ENCODE measurements around the gene SALL2. TPM values are rescaled to one million over a fixed set of nuclear protein-coding genes. Genes with fewer than 3 reads are reported as not detected.

SALL2 gene
- total RNA-seq, 1 experiment from 2014 or later: 0.47 TPM

- no peak for DNase-seq (ENCODE audit: low read depth, low spot score)
- Histone ChIP-seq H2AFZ (ENCODE audit: low read depth, low read length, poor library complexity, severe bottlenecking) (no peak overlapping the region), H3K36me3 (ENCODE audit: control insufficient read depth in 1 of 2, insufficient read depth in 2 of 2, low read length in 2 of 2) (no peaks in the 10 kb centered on the region), H3K4me3 (replicated peaks in 1 of 2; ENCODE audit: low read depth in 1 of 2, low read length in 2 of 2) (no peak overlapping the region), H4K20me1 (ENCODE audit: insufficient read depth) (no peaks in the 10 kb centered on the region), H3K4me2 (ENCODE audit: low read length) (no peak overlapping the region), H3K4me1 (ENCODE audit: control insufficient read depth in 1 of 2, insufficient read depth in 2 of 2, low read length in 2 of 2) (no peaks in the 10 kb centered on the region), H3K9me3 (ENCODE audit: control insufficient read depth in 1 of 2, insufficient read depth in 1 of 2, low read depth in 1 of 2, low read length in 2 of 2) (no peaks in the 10 kb centered on the region), H3K79me2 (ENCODE audit: insufficient read depth, low read length) (no peaks in the 10 kb centered on the region), H3K27ac (ENCODE audit: low read depth, low read length) (no peak overlapping the region), H3K9ac (ENCODE audit: low read length) (no peak overlapping the region), H3K9me2 (ENCODE audit: insufficient read depth) (no peaks in the 10 kb centered on the region), H3K27me3 (ENCODE audit: insufficient read depth, low read length) (peaks cover 9% of the 10 kb centered on the region; the same call in 1 of the 2 replicates)
- intact Hi-C loops (cut with micrococcal nuclease): no loop called here
- no TSS peak for BruUV-seq (replicated peaks)
- TF ChIP-seq, protein P1, sequence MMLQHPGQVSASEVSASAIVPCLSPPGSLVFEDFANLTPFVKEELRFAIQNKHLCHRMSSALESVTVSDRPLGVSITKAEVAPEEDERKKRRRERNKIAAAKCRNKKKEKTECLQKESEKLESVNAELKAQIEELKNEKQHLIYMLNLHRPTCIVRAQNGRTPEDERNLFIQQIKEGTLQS (IDR thresholded peaks at IDR 0.05): no peak
- TF ChIP-seq CBX3 (IDR thresholded peaks at IDR 0.05; ENCODE audit: low read depth) (no peak), ZBTB33 (IDR thresholded peaks at IDR 0.05; ENCODE audit: extremely low read depth, insufficient replicate concordance, low read length) (no peak), CEBPB (IDR thresholded peaks at IDR 0.05; ENCODE audit: low read depth) (no peak), CTCF (IDR thresholded peaks at IDR 0.05 in 2 of 3, conservative IDR thresholded peaks at IDR 0.05 in 1 of 3; ENCODE audit: borderline replicate concordance in 1 of 3, insufficient read depth in 1 of 3, low read depth in 2 of 3, low read length in 2 of 3) (no peak), REST (IDR thresholded peaks at IDR 0.05; ENCODE audit: low read depth) (no peak), SIN3A (IDR thresholded peaks at IDR 0.05; ENCODE audit: low read depth) (no peak), MAX (IDR thresholded peaks at IDR 0.05) (no peak), TCF7L2 (IDR thresholded peaks at IDR 0.05; ENCODE audit: borderline replicate concordance, extremely low read depth, insufficient read depth, insufficient read length) (no peak), SP1 (IDR thresholded peaks at IDR 0.05; ENCODE audit: low read depth) (no peak), FOSL1 (IDR thresholded peaks at IDR 0.05; ENCODE audit: low read depth) (no peak), JUND (IDR thresholded peaks at IDR 0.05) (no peak), ZFX (IDR thresholded peaks at IDR 0.05) (no peak), EZH2phosphoT487 (IDR thresholded peaks at IDR 0.05; ENCODE audit: borderline replicate concordance) (no peak)
- ChIA-PET RAD21 (ENCODE audit: low non-redundant PET in 1 of 2, low total read pairs in 2 of 2, uncharacterized antibody in 2 of 2, unreplicated experiment in 2 of 2) (no interaction called here), POLR2A (interaction anchor here (1.8 kb wide), 1 partner anchor 11 kb away, joined by 4 read pairs; the partner anchor contains the start of gene METTL3), CTCF (no interaction called here)
- no peak for ATAC-seq
Measured at GRCh38 chr14:21521501-21521900, 4.6 kb downstream of the SALL2 start.

Data from HCT116 (cell line).